A673 (cell line): ENCODE data around the gene NCOR2. TPM values are rescaled to one million over a fixed set of nuclear protein-coding genes. Genes with fewer than 3 reads are reported as not detected.

Experiments
- BruUV-seq: library from RNA; stranded (reverse); fragments of 400-500 nt; replicated peaks from 2 replicates; lab custom pipeline; 2021; lab: Mats Ljungman, UMichigan
- CTCF ChIA-PET: fragments of 300-600 bp; sonication (Branson Sonifier 250); formaldehyde crosslinking; loops from one replicate; lab custom pipeline; 2022; ENCODE audit warnings: antibody characterized with exemption; lab: Charles Lee
- POLR2A ChIA-PET: fragments of 300-600 bp; sonication (Branson Sonifier 250); formaldehyde crosslinking; loops from one replicate; lab custom pipeline; 2022; ENCODE audit warnings: antibody characterized with exemption; ENCODE audit not compliant: low non-redundant PET; lab: Charles Lee
- DNase-seq: peaks from one replicate; pipeline ENCODE4 v3.0.0-alpha.2; 2015; ENCODE audit warnings: low spot score
- H3K27ac ChIP-seq: fragments of 200-600 bp; sonication (generic); 2 replicates; pipeline ENCODE4 v1.5.1; 2016; ENCODE audit warnings: mixed run types, low read depth, mild to moderate bottlenecking, mixed read lengths, antibody characterized with exemption, low read length; ENCODE audit not compliant: poor library complexity, severe bottlenecking
- H3K27me3 ChIP-seq: fragments of 200-600 bp; sonication (generic); replicated peaks from 2 replicates; pipeline ENCODE4 v1.6.1; 2017; ENCODE audit warnings: mixed run types, low read depth, mild to moderate bottlenecking, mixed read lengths, antibody characterized with exemption, low read length; ENCODE audit not compliant: insufficient read depth, poor library complexity
- H3K36me3 ChIP-seq: fragments of 200-600 bp; sonication (generic); 2 replicates; pipeline ENCODE4 v1.6.1; 2016; ENCODE audit warnings: mixed run types, mild to moderate bottlenecking, mixed read lengths, antibody characterized with exemption, low read length; ENCODE audit not compliant: insufficient read depth, poor library complexity, severe bottlenecking
- H3K4me1 ChIP-seq: fragments of 200-600 bp; sonication (generic); 2 replicates; pipeline ENCODE4 v1.6.1; 2017; ENCODE audit warnings: mixed run types, mild to moderate bottlenecking, mixed read lengths, antibody characterized with exemption, low read length; ENCODE audit not compliant: insufficient read depth, poor library complexity, severe bottlenecking
- H3K4me3 ChIP-seq: fragments of 200-600 bp; sonication (generic); 2 replicates; pipeline ENCODE4 v1.5.1; 2016; ENCODE audit warnings: low read depth, mixed run types, mild to moderate bottlenecking, mixed read lengths, low read length; ENCODE audit not compliant: poor library complexity, severe bottlenecking
- H3K9me3 ChIP-seq: fragments of 200-600 bp; sonication (generic); 2 replicates; pipeline ENCODE4 v1.6.1; 2016; ENCODE audit warnings: mixed run types, low read depth, mild to moderate bottlenecking, mixed read lengths, antibody characterized with exemption, low read length; ENCODE audit not compliant: poor library complexity, severe bottlenecking
- EZH2 ChIP-seq: fragments of 200-600 bp; sonication (generic); IDR thresholded peaks from 2 replicates; pipeline ENCODE4 v1.6.1; 2017; ENCODE audit warnings: borderline replicate concordance, low read depth, mild to moderate bottlenecking, mixed read lengths, antibody characterized with exemption, low read length; ENCODE audit not compliant: poor library complexity, severe bottlenecking
- intact Hi-C: fragments of 100-400 bp; cut with micrococcal nuclease; formaldehyde crosslinking; loops from one replicate; pipeline ENCODE4 v1.10.0; 2022; ENCODE audit not compliant: unreplicated experiment
- total RNA-seq: library from RNA; stranded (reverse); gene quantifications from 2 replicates; pipeline ENCODE4 v1.2.3, GENCODE V29; 2021
- TF ChIP-seq, protein P1 (sequence below): fragments of 300-800, 200-600 bp; sonication (generic); conservative IDR thresholded peaks from 2 replicates; pipeline ENCODE4 v1.5.1; 2017; ENCODE audit warnings: low read depth, mild to moderate bottlenecking, antibody characterized with exemption, low read length, moderate library complexity, mixed read lengths

The NCOR2 gene
- total RNA-seq, 1 experiment from 2014 or later = 227 TPM

DNA sequence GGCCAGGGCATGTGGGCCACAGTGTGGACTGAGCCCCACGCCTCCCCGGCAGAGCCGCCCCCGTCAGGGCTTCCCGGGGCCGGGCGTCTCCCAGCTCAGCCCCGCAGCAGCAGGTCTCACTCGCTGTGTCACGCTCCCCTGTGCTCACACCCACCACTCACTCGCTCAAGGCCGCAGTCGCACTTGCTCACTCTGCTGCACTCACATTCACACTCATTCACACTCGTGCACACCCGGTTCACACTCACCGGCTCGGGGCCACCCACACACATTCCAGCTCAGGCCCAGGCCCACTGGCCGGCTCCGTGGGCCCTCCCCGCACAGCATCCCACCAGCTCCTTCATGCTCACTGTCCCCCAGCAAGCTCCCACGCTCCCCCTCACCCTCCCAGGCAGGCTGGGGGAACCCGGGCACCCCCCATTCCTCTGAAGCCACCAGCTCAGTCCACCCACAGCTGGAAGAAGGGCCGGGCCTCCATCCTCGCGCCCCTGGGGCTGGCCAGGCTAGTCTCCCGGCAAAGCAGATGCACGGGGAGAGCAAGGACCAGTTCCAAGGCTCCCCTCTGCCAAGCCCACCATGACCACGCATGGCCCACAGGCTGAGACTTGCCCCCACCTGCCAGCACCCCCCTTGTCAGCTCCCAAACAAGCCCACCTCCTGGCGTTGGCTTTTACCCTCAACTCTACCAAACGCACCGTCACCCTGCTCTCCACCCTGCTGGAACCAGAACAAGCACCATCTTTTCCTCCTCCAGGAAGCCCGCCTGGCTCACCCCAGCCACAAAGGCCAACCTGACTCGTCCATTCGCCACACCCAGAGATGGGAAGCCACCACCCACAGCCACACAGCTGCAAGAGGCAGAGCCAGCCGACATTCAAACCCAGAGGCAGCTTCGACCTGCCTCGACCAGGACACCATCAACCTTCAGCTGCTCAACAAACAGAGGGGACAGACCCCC lies 28.0 kb downstream of the NCOR2 start:
- no peak overlapping the region for H3K4me3 ChIP-seq
- intact Hi-C loops = no loop called here
- CTCF ChIA-PET = no interaction called here
- no peaks in the 10 kb centered on the region for H3K27me3 ChIP-seq
- POLR2A ChIA-PET = interaction anchor here (0.5 kb wide), 2 partner anchors 12 to 749 kb away, joined by 4 to 8 read pairs; no protein-coding TSS in a partner anchor
- peak overlapping the region; percentile 61 for H3K27ac ChIP-seq
- TF ChIP-seq, protein P1, sequence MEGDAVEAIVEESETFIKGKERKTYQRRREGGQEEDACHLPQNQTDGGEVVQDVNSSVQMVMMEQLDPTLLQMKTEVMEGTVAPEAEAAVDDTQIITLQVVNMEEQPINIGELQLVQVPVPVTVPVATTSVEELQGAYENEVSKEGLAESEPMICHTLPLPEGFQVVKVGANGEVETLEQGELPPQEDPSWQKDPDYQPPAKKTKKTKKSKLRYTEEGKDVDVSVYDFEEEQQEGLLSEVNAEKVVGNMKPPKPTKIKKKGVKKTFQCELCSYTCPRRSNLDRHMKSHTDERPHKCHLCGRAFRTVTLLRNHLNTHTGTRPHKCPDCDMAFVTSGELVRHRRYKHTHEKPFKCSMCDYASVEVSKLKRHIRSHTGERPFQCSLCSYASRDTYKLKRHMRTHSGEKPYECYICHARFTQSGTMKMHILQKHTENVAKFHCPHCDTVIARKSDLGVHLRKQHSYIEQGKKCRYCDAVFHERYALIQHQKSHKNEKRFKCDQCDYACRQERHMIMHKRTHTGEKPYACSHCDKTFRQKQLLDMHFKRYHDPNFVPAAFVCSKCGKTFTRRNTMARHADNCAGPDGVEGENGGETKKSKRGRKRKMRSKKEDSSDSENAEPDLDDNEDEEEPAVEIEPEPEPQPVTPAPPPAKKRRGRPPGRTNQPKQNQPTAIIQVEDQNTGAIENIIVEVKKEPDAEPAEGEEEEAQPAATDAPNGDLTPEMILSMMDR = no peak
- TF ChIP-seq EZH2 = no peak
- no TSS peak for BruUV-seq
- peaks cover 59% of the 10 kb centered on the region for H3K4me1 ChIP-seq
- H3K9me3 ChIP-seq = no peaks in the 10 kb centered on the region
- no peak for DNase-seq
- no peaks in the 10 kb centered on the region for H3K36me3 ChIP-seq

DNA sequence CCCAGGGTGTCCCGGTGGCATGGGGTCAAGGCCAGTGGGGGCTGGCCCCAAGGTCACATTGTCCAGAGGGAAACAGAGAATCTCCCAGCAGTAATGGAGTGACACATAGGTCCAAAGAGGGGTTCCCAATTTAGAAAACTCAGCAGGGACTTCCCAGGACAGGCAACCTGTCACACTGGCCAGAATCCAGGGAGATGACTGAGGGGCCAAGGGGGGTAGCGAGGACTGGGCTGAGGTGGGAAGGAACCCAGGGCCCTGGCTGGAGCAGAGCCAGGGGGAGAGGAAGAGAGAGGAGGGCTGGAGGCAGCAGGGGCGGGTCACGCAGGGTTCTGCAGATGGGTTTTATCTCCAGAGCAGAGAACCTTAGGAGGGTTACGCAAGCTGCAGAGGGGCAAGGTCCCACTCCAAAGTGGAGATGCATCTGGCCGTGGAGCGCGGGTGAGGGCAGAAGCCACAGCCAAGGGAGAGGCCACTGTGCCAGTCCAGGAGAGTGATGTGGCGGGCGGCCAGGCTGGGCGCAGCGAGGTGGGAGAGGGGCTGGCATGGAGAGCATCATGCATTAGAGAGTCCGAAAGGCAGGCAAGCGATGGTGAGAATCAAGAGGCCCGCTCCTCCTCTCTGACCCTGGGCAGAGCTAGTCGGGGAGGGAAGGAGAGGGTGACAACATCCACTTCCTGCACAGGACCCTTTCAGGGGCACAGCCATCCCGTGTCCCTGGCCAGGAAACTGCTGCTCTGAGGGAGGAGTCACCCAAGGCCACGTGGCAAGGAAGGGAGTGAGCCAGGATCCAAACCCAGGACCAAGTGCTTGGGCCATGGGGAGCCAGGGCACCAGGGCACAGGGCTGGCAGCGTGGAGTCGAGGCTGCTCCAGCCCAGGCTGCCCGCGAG lies 29.0 kb downstream of the NCOR2 start:
- peak overlapping the region; percentile 61 for H3K27ac ChIP-seq
- peaks cover 51% of the 10 kb centered on the region for H3K4me1 ChIP-seq
- BruUV-seq = no TSS peak
- H3K4me3 ChIP-seq = no peak overlapping the region
- no peaks in the 10 kb centered on the region for H3K9me3 ChIP-seq
- H3K36me3 ChIP-seq = no peaks in the 10 kb centered on the region
- CTCF ChIA-PET = no interaction called here
- TF ChIP-seq, protein P1 = no peak
- no peak for TF ChIP-seq EZH2
- no peak for DNase-seq
- H3K27me3 ChIP-seq = no peaks in the 10 kb centered on the region
- POLR2A ChIA-PET = interaction anchor here (0.5 kb wide), 1 partner anchor 748 kb away, joined by 4 read pairs; no protein-coding TSS in a partner anchor
- intact Hi-C loops = no loop called here

- peaks cover 53% of the 10 kb centered on the region for H3K4me1 ChIP-seq
- no peak for DNase-seq
- no peak for TF ChIP-seq EZH2
- TF ChIP-seq, protein P1 = no peak
- no peak overlapping the region for H3K4me3 ChIP-seq
- ChIA-PET CTCF (no interaction called here), POLR2A (no interaction called here)
- intact Hi-C loops = no loop called here
- H3K27me3 ChIP-seq = no peaks in the 10 kb centered on the region
- no peaks in the 10 kb centered on the region for H3K9me3 ChIP-seq
- BruUV-seq = no TSS peak
- H3K36me3 ChIP-seq = no peaks in the 10 kb centered on the region
- peak overlapping the region; percentile 61 for H3K27ac ChIP-seq
These were observed 29.8 kb downstream of the NCOR2 start for GRCh38 chr12:124537525-124538193.
